Measurements from ENCODE around the gene SMAP2. TPM values are rescaled to one million over a fixed set of nuclear protein-coding genes. Genes with fewer than 3 reads are reported as not detected.

The SMAP2 gene
- 26.3 TPM for polyA plus RNA-seq (2012; ENCODE audit: insufficient read length, low read depth)

DNA sequence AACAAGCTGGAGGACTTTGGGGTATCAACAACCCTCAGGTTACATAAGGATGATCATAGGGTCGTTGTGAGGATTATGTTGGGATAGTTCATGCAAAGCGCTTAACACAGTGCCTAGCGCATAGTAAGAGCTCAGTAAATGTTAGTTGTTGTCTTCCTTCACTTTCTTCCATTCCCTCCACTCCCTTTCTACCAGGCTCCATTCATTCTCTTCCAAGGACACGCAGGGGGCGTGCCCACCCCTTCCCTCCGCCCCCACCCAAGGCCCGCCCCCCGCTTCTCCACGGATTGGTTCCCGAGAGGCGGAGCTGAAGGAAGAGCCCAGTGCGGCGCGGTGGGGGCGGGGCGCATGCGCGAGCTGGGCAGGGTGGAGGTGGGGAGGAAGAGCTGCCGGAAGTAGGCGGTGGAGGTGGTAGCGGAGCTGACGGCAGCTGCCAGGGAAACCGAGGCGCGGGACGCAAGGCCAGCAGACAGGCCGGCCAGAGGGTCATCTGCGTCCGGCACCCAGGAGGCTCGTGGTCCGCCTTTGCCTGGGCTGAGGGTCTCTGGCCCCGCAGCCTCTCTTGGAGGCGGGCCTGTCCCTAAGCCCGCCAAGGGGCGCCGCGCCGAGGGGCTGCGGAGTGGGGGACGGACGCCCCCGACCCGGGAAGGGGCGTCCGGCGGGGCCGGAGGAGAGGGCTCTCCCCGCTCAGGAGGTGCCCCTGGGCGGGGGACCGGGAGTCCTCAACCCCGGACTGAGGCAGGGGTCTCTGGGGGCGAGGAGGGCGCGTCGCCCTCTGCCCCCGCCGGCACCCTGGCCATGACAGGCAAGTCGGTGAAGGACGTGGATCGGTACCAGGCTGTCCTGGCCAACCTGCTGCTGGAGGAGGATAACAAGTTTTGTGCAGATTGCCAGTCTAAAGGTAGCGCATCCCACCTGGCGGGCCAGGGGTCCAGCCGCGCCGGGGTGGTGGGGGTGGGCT is at the start of gene SMAP2:
Gene SMAP2 (plus strand): TSS at position 405 of the 961 bp plus-strand sequence. CDS start 394 bp downstream, at position 799.
- TF ChIP-seq REST (IDR thresholded peaks at IDR 0.05; ENCODE audit: insufficient read depth in 1 of 2, low read depth in 2 of 2, low read length in 2 of 2) = no peak
- peak; percentile 21 for TF ChIP-seq FOXP2 (optimal IDR thresholded peaks at IDR 0.05; ENCODE audit: borderline replicate concordance, extremely low read depth, extremely low read length, insufficient read depth)
- TF ChIP-seq TAF1 (IDR thresholded peaks at IDR 0.05; ENCODE audit: borderline replicate concordance, insufficient read depth, low read length) = 0 out of 2 replicates have a peak, but pooled peaks have one; percentile 50
- TF ChIP-seq POLR2AphosphoS5 (IDR thresholded peaks at IDR 0.05; ENCODE audit: low read depth, low read length) = peak; percentile 51; the same call in 1 of the 2 replicates

- TF ChIP-seq FOXP2 (optimal IDR thresholded peaks at IDR 0.05; ENCODE audit: borderline replicate concordance, extremely low read depth, extremely low read length, insufficient read depth) (no peak), TAF1 (IDR thresholded peaks at IDR 0.05; ENCODE audit: borderline replicate concordance, insufficient read depth, low read length) (no peak), SIN3A (IDR thresholded peaks at IDR 0.05; ENCODE audit: borderline replicate concordance, insufficient read depth, low read length) (no peak), REST (IDR thresholded peaks at IDR 0.05; ENCODE audit: insufficient read depth in 1 of 2, low read depth in 2 of 2, low read length in 2 of 2) (no peak), POLR2AphosphoS5 (IDR thresholded peaks at IDR 0.05; ENCODE audit: low read depth, low read length) (no peak)
Measured at GRCh38 chr1:40332695-40333094, 40.8 kb upstream of the SMAP2 start.

DNA sequence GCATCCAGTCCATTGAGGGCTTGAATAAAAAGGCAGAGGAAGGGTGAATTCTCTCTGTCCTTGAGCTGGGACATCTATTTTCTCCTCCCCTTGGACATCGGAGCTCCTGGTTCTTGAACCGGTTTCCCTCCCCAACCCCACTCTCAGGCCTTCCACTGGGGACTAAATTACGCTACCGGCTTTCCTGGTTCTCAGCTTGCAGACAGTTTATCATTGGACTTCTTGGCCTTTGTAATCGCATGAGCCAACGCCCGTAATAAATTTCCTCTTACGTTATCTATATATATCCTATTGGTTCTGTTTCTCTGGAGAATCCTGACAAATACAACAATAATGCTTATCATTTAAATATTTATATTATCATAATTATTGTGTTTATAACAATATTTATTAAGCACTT is 36.1 kb upstream of the SMAP2 start:
- TF ChIP-seq FOXP2 (optimal IDR thresholded peaks at IDR 0.05; ENCODE audit: borderline replicate concordance, extremely low read depth, extremely low read length, insufficient read depth) (no peak), POLR2AphosphoS5 (IDR thresholded peaks at IDR 0.05; ENCODE audit: low read depth, low read length) (no peak), SIN3A (IDR thresholded peaks at IDR 0.05; ENCODE audit: borderline replicate concordance, insufficient read depth, low read length) (no peak), REST (IDR thresholded peaks at IDR 0.05; ENCODE audit: insufficient read depth in 1 of 2, low read depth in 2 of 2, low read length in 2 of 2) (no peak), TAF1 (IDR thresholded peaks at IDR 0.05; ENCODE audit: borderline replicate concordance, insufficient read depth, low read length) (no peak)

- TF ChIP-seq TAF1 (IDR thresholded peaks at IDR 0.05; ENCODE audit: borderline replicate concordance, insufficient read depth, low read length) (no peak), POLR2AphosphoS5 (IDR thresholded peaks at IDR 0.05; ENCODE audit: low read depth, low read length) (no peak), SIN3A (IDR thresholded peaks at IDR 0.05; ENCODE audit: borderline replicate concordance, insufficient read depth, low read length) (no peak), FOXP2 (optimal IDR thresholded peaks at IDR 0.05; ENCODE audit: borderline replicate concordance, extremely low read depth, extremely low read length, insufficient read depth) (no peak), REST (IDR thresholded peaks at IDR 0.05; ENCODE audit: insufficient read depth in 1 of 2, low read depth in 2 of 2, low read length in 2 of 2) (no peak)
Measured at GRCh38 chr1:40338745-40339419, 34.6 kb upstream of the SMAP2 start.

All from PFSK-1 (cell line).